T-helper 1 cell (primary cell): ENCODE measurements around the gene EEA1.
"Not testable (repeated sequence)": the region's sequence is repeated elsewhere in the genome, so short reads cannot be mapped to it uniquely, and the experiment has no call there.

Experiments used
- DNase-seq, 5 donors: peaks; one replicate each; pipeline ENCODE4 v3.0.0-alpha.2; 2012 to 2020
- total RNA-seq, 4 donors: gene quantifications; one replicate each; lab custom pipeline; 2026; lab: John Stamatoyannopoulos, UW

The EEA1 gene
- 38.9 to 61.8 (median 52.9) reads per million in 4 donors for total RNA-seq

GRCh38 chr12:92928962-92929915 is at the start of gene EEA1:
Gene EEA1, minus strand, starts transcription at chr12:92929295. Its CDS starts 229 bp downstream, at chr12:92929066.
- DNase-seq, result peak; percentile 90 to 97 (median 92)

GRCh38 chr12:92978607-92979006 is 49.5 kb upstream of the EEA1 start:
- no peak for DNase-seq

GRCh38 chr12:92977326-92977725 is 48.2 kb upstream of the EEA1 start:
- DNase-seq, result no peak

DNA sequence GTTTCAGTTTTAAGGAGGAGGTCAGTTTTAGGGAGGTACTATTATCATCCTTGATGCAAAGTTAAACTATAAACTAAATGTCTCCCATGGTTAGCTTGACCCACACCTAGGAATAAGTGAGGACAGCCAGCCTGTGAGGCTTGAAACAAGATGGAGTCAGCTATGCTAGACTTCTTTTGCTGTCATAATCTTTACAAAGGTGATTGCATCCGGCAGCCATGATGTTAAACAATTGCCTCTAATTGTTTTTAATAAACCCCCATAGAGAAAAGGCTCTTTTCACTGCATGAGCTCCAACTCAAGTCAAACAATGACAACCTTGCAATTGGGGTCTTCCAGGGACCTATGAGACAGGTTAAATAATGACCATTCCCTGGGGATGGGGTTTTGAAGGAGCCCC is 45.7 kb upstream of the EEA1 start:
- no peak for DNase-seq

DNA sequence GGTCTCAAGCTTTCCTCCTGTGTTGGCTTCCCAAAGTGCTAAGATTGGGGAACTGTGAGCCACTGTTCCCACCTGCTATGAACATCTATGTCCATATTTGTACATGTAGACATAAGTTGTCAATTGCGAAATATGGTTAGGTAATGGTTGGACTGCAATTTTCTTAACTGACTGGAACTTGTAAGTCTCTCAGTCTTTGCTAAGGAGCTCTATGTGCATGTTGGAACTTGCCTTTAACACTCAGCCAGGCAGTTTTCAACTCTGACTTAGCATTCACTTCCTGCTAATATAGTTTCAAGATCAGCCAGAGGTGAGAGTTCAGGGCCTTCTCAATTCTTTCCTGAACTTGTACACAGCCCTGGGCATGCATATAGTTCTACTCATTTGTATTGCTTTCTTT is 44.5 kb upstream of the EEA1 start:
- DNase-seq, result peak in 1 of 5 donors; percentile 18

DNA sequence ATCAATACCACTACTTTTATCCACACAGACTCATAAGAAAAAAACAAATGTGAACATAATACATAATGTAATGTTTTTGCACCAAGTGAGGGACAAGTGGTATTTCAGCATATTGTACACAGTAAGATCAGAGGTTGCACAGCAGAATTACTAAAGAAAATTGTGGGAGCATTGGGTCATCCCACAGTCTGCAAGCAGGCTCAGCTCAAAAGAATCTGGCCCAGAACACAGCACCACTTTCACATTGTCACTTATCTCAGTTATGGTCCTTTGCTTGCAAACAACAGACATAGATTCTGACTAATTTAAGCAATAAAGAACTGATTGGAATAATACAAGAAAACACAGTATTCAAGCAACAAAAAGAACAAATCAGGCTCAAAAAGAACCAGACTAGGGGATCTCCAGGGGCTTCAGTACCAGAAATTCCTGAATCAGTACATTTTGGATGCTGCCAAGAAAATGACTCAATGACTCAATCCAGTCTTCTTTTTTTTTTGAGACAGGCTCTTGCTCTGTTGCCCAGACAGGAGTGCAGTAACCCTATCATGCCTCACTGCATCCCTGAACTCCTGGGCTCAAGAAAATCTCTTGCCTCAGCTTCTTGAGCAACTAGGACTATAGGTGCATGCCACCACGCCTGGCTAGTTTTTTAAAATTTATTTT is 42.9 kb upstream of the EEA1 start:
- no peak for DNase-seq

- DNase-seq, result no peak
Measured at GRCh38 chr12:92968176-92968813, 39.2 kb upstream of the EEA1 start.

DNA sequence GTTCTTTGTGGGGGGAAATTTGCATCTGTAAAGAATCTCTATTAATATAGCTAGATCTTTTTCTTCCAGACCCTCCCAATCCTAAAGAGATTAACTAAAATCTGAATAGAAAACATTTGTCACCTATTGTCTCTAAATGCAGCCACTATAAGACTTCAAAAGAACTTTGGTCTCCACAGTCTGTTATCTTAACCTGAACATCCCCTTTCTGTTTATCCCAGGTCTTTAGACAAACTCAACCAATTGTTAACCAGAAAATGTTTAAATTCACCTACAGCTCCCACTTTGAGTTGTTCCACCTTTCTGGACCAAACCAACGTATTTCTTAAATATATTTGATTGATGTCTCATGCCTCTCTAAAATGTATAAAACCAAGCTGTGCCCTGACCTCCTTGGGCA is 35.3 kb upstream of the EEA1 start:
- not testable (repeated sequence) for DNase-seq

GRCh38 chr12:92961949-92962348 is 32.9 kb upstream of the EEA1 start:
- DNase-seq, result no peak

DNA sequence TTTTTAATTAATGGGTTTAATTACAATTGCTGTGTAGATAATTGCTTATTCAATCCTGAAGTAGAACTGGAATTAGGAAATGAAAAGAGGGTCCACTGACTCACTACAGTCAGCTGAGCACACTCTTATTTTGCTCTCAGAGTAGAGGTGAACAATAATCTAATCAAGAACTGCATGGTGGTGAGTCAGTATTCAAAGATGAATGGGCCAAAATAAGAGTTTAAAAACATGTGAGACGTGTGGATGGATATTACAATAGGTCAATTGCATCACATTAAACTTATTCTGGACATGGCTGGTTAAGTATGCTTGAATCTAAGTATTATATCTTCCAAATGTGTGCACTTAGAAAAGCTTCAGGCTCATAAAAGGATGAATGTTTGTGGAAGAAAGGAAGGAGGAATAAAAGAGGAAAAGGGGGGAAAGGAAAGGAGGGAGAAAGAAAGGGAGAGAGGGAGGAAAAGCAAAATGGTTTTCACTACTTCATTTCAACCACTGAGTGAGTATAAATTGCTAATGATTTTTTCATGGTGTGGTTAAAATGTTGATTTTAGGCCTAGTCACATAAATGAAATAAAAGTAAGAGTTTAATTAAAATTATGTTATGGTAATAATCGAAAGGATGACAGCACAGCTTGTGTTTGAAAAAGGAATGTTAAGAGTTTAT is 27.0 kb upstream of the EEA1 start:
- no peak for DNase-seq

- DNase-seq, result no peak
Measured at GRCh38 chr12:92953747-92954146, 24.7 kb upstream of the EEA1 start.

GRCh38 chr12:92952394-92952793 is 23.3 kb upstream of the EEA1 start:
- no peak for DNase-seq

DNA sequence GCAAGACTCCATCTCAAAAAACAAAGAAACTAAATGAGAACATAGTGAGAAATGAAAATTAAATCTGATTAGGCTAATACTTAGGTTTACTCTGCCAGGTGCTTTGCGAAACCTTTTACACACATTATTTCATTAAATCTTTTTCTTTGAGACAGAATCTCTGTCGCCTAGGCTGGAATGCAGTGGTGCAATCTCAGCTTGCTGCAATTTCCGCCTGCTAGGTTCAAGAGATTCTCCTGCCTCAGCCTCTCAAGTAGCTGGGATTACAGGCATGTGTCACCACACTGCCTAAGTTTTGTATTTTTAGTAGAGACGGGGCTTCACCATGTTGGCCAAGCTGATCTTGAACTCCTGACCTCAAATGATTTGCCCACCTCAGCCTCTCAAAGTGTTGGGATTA is 21.9 kb upstream of the EEA1 start:
- DNase-seq, result no peak

- no peak for DNase-seq
Measured at GRCh38 chr12:92950011-92950410, 20.9 kb upstream of the EEA1 start.

DNA sequence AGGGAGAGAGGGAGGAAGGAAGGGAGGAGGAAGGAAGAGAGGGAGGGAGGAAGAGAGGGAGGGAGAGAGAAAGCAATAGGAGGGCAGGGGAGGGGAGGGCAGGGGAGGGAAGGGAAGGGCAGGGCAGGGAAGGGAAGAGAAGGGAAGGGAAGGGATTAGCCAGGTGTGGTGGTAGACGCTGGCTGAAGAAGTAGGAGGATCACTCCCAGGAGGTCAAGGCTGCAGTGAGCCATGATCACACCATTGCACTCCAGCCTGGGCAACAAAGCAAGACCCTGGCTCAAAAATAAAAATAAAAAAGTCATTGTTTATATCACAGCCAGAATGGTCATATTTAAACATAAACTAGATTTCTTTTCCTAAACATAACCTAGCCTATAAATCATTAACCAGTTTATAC is 20.4 kb upstream of the EEA1 start:
- DNase-seq, result no peak

GRCh38 chr12:92947589-92948215 is 18.6 kb upstream of the EEA1 start:
- no peak for DNase-seq

DNA sequence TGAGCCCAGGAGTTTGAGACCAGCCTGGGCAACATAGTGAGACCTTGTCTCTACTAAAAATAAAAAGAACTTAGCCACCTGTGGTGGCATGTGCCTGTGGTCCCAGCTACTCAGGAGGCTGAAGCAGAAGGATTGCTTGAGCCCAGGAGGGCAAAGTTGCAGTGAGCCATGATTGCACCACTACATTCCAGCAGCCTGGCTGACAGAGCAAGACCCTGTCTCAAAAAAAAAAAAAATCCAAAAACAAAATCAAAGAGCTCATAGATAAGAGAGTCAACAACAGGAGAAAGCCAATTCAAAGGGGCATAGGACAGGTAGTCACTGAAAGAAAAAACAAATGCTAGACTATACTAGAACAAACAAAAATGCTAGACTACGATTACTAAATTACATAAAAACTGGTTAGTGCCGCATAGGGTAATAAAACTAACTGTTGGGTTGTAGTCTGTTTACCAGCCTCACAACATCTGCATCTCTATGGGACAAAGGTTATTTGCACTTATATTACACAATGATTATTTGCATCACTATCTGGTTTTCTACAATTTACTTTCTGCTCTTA is 16.6 kb upstream of the EEA1 start:
- DNase-seq, result no peak

DNA sequence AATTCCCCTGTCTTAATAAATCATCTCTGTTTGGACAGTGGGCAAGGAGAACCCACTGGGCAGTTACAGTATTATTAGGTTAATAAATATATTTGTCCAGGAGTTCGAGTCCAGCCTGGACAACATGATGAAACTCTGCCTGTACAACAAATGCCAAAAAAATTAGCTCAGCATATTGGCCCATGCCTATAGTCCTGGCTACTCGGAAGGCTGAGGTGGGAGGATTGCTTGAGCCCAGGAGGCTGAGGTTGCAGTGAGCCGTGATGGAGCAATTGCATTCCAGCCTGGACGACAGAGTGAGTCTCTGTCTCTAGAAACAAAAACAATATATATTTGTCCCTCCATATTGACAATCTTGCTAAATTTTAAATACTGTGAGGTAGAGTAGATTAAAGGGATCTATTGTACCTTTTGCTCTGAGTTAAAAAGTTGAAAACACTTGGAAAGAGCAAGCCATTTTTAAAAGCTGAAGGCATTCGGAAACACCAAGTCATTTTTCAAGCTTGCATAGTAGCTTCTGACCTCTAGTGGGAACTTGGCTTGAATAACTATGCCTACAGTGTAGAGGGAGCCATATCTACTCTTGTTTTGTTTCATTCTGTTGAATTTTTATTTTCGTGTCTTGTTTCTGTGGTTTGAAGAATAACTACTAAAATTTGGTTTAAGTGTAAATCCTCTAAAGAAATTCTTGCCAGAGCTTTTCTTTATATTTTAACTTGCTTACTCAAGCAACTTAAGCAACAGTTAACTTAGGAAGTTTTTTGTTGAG is 14.6 kb upstream of the EEA1 start:
- no peak for DNase-seq

DNA sequence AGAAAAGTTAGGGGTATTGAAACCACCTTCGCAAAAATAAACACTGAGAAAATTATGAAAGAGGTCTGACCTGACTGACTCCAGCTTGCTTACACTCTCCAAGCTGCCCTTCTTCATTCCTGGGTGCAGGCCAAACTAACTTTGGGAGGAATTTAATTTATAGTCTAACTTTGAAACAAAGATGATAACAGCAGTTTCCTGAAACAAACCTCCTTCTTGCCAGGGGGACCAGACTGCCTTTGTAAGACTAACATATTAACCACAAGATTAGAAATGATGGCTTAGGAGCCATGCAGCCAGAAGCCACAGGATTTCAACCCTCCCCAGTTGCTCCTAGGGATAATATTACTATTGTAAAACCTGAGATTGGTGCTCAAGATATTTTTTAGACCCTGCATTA is 13.8 kb upstream of the EEA1 start:
- no peak for DNase-seq

DNA sequence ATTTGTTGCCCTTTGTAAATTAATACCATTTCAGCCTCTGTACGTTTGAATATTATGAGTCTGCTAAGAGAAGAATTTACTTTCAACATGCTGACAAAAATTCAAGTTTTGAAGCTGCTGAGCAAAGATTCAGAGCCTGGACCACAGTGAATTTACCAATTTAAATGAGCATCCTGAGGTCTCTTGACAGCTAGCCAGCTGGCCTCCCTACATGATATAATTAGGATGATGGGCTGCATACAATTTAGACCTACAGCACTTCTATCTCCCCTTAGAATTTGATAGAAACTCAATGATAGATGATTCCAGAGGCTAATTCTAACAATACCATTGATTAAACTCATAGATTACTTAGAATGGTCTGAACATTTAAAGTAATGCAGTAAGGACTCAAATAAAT is 10.0 kb upstream of the EEA1 start:
- DNase-seq, result no peak

- no peak for DNase-seq
Measured at GRCh38 chr12:92938638-92939037, 9.5 kb upstream of the EEA1 start.
